GM21619 (cell line): ENCODE measurements around the gene TRIP6.
A peak's percentile ranks its signal among the peaks of the same experiment; 100 is the strongest.

Source experiments
- ATAC-seq: cut with Tn5 transposase; IDR thresholded peaks from one replicate; pipeline ENCODE4 v1.9.1; 2021; ENCODE audit not compliant: unreplicated experiment

The TRIP6 gene

GRCh38 chr7:100873599-100874299 is 6.6 kb downstream of the TRIP6 start:
- ATAC-seq: no peak

- ATAC-seq: no peak
These were observed 7.1 kb downstream of the TRIP6 start for GRCh38 chr7:100874300-100874576.

GRCh38 chr7:100874577-100875355 is 7.6 kb downstream of the TRIP6 start, which contains the start of gene SRRT:
Gene SRRT (plus strand): TSS chr7:100875103. CDS start chr7:100875591, 488 bp downstream.
- peak; percentile 89 for ATAC-seq

- ATAC-seq: peak; percentile 37
These were observed 8.2 kb downstream of the TRIP6 start for GRCh38 chr7:100875356-100875751.

GRCh38 chr7:100878013-100878412 is 10.8 kb downstream of the TRIP6 start:
- no peak for ATAC-seq

- no peak for ATAC-seq
These were observed 11.5 kb downstream of the TRIP6 start for GRCh38 chr7:100878685-100879084.

GRCh38 chr7:100879685-100880261 is 12.6 kb downstream of the TRIP6 start:
- no peak for ATAC-seq

GRCh38 chr7:100880645-100881044 is 13.5 kb downstream of the TRIP6 start:
- ATAC-seq: no peak

- ATAC-seq: no peak
These were observed 13.9 kb downstream of the TRIP6 start for GRCh38 chr7:100881136-100881535.

GRCh38 chr7:100882201-100882600 is 15.0 kb downstream of the TRIP6 start:
- ATAC-seq: no peak

GRCh38 chr7:100882785-100883526 is 15.8 kb downstream of the TRIP6 start:
- ATAC-seq: no peak

GRCh38 chr7:100884736-100885439 is 17.7 kb downstream of the TRIP6 start:
- ATAC-seq: no peak

GRCh38 chr7:100885440-100886141 is 18.4 kb downstream of the TRIP6 start:
- no peak for ATAC-seq

- ATAC-seq: no peak
These were observed 19.2 kb downstream of the TRIP6 start for GRCh38 chr7:100886142-100886935.

- no peak for ATAC-seq
These were observed 19.8 kb downstream of the TRIP6 start for GRCh38 chr7:100886936-100887515.

GRCh38 chr7:100887516-100888290 is 20.5 kb downstream of the TRIP6 start:
- ATAC-seq: no peak

GRCh38 chr7:100888291-100888987 is 21.3 kb downstream of the TRIP6 start:
- no peak for ATAC-seq
